Astrocyte of the cerebellum (primary cell): Measurements from ENCODE around the gene ZNF524.
A peak's percentile ranks its signal among the peaks of the same experiment; 100 is the strongest.

ENCODE experiments used
- DNase-seq: peaks from one replicate; pipeline ENCODE4 v3.0.0-alpha.2; 2011; ENCODE audit warnings: low read depth
- H3K4me3 ChIP-seq: 2 replicates; pipeline ENCODE4 v1.5.1; 2011; ENCODE audit warnings: mild to moderate bottlenecking, low read depth, low read length, moderate library complexity
- in situ Hi-C: cut with HindIII; loops from 2 replicates; pipeline ENCODE4 v1.10.0; 2017; ENCODE audit warnings: low sequenced_read_pairs
- TF ChIP-seq, protein P1 (sequence below): IDR thresholded peaks from 2 replicates; pipeline ENCODE4 v1.5.1; 2012; ENCODE audit warnings: low read length, low read depth, moderate library complexity, mild to moderate bottlenecking; ENCODE audit errors: missing control alignments

The ZNF524 gene

DNA sequence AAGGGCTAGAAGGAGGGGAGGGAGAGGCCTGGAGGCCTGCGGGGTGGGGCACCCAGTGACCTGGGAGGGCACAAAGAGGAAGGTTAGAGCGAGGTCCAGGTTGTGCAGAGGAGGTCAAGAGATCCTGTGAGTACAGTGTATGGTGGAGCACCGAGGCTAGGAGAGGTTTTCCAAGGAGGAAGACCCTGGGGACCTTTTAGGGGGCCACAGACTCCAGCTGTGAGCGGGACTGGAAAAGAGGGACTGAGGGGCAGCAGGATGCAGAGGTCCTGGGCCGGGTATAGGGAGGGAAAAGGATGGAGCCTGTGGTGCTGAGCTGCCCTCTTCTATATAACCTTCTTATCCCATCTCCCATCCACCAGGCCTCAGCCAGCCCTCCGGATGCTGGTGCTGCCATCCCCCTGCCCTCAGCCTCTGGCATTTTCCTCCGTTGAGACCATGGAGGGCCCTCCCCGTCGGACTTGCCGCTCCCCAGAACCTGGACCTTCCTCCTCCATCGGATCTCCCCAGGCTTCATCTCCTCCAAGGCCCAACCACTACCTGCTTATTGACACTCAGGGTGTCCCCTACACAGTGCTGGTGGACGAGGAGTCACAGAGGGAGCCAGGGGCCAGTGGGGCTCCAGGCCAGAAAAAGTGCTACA is 44.2 kb downstream of the ZNF524 start:
- H3K4me3 ChIP-seq, result peak overlapping the region; percentile 82

DNA sequence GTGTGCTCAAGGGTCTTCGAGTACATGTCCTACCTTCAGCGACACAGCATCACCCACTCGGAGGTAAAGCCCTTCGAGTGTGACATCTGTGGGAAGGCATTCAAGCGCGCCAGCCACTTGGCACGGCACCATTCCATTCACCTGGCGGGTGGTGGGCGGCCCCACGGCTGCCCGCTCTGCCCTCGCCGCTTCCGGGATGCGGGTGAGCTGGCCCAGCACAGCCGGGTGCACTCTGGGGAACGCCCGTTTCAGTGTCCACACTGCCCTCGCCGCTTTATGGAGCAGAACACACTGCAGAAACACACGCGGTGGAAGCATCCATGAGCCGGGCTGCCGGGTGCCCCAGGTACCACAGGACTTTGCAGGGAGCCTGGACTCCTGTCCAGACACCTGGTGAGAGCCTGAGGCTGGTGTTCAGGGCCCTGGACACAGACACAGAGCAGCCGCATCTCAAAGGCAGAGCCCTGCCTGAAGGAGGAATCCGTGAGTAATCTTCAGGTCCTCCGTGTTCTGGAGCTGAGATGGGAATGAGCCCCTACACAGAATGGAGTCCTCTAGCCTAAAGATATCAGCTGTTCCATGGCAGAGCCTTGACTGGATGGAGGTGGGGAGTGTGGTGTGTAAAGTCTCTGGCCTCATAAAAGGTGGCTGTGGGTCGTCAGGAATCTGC is 44.9 kb downstream of the ZNF524 start:
- no peak for DNase-seq
- in situ Hi-C loops, result no loop called here
- TF ChIP-seq, protein P1, sequence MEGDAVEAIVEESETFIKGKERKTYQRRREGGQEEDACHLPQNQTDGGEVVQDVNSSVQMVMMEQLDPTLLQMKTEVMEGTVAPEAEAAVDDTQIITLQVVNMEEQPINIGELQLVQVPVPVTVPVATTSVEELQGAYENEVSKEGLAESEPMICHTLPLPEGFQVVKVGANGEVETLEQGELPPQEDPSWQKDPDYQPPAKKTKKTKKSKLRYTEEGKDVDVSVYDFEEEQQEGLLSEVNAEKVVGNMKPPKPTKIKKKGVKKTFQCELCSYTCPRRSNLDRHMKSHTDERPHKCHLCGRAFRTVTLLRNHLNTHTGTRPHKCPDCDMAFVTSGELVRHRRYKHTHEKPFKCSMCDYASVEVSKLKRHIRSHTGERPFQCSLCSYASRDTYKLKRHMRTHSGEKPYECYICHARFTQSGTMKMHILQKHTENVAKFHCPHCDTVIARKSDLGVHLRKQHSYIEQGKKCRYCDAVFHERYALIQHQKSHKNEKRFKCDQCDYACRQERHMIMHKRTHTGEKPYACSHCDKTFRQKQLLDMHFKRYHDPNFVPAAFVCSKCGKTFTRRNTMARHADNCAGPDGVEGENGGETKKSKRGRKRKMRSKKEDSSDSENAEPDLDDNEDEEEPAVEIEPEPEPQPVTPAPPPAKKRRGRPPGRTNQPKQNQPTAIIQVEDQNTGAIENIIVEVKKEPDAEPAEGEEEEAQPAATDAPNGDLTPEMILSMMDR, result no peak
- peak overlapping the region; percentile 82 for H3K4me3 ChIP-seq

More for the DNA sequence above, 44.2 kb downstream of the ZNF524 start:
- DNase-seq, result no peak
- TF ChIP-seq, protein P1, result no peak
- in situ Hi-C loops, result no loop called here

DNA sequence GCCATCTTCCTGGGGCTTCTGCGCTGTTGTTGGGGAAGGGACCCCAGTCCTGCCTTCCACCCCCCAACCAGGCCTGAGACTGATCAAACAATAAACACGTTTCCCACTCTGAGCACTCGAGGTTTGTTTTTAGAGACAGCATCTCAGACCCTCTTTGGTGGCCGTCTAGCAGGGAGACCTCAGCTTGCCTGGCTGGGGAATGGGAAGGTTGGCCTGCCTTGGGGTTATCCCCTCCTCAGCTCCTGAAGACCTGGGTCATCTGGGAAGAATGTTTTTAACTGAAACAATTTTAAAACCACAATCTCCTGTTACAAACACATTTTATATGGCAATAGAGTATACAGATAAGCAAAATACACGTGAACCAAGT is 45.4 kb downstream of the ZNF524 start:
- no peak overlapping the region for H3K4me3 ChIP-seq
- in situ Hi-C loops, result no loop called here
- TF ChIP-seq, protein P1, result no peak
- no peak for DNase-seq

DNA sequence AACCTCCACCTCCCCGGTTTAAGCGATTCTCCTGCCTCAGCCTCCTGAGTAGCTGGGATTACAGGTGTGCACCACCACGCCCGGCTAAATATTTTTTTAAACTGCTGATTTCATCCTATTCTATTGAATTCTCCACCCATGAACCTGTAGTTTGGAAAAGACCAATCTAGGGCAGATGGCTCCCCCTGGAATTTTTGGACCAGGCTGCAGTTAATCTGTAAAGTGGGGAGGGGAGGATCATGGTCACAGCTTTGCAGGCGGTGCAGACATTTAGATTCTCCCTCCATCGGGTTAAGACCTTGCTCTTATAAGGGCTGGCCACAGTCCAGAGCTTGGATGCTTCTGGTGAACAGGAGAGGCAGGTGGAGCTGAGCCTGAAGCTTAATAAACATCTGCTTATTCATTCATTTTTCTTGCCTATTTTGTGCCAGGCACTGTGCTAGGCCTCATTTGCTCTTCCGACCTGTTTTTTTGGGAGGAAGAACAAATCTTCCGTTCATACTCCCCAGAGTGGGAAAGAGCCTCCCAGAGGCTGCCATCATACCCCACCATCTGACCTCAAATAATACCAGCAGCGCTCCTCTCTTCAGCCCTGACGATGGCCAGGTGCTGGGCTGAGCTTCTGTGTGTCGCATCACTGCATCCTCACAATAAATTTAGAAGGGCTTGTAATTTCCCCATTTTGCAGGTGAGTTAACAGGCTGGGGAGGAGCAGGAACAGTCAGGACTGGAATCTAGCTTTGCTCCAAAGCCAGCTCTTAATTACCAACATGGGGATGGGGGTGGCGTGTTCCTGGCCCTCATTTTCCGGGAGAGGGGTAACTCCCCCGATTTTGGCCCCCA is 47.0 kb downstream of the ZNF524 start:
- in situ Hi-C loops, result no loop called here
- TF ChIP-seq, protein P1, result no peak
- no peak for DNase-seq
- peak overlapping the region; percentile 76 for H3K4me3 ChIP-seq

DNA sequence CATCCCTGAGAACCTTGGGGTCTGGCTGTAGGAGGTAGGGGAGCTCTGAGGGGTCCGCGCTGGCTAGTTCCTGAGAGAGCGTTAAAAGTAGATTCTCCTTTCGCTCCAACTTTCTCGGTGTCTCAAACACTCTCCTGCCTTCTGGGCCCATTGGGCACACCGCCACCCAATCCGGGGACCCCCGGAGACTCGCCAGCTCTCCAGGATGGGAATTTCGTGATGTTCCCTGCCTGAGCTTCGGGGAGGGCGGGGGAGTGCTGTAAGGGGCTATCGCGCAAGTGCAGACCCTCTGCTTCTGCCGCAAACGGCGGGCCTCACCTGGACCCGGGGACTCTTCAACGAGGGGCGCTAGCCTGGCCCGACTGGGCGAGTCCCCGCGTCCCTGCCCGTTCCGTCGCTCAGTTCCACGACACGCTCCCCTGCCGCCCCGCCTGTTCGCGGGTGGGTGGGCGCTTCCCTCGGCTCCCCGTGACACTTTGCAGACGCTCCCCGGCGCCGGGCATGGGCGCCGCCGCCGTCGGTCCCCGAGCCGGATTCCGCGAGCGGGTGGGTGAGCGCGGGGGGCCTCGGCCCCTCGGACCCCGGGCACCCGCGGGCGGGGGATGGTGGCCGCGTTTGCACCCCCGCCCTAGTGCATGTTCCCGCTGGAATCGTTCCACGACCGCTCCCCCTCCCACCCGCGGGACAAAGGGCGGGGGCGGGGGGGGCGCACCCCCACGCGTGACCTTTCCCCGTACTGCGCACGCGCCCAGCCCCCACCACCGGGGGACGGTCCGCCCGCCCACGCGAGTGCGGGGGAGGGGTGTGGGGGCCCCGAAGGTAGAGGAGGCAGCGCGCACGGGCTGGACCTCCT is 47.9 kb downstream of the ZNF524 start, which contains the start of gene CCDC106:
Gene CCDC106, plus strand, starts transcription at position 481 of the 853 bp plus-strand sequence. CDS start 835 bp downstream, outside the sequence.
- in situ Hi-C loops, result no loop called here
- DNase-seq, result no peak
- peak within 1 kb of the TSS; percentile 76 for H3K4me3 ChIP-seq
- TF ChIP-seq, protein P1, result no peak
